ENCODE results near the gene ZNF444.
"Not testable (repeated sequence)": the region's sequence is repeated elsewhere in the genome, so short reads cannot be mapped to it uniquely, and the experiment has no call there.

Gene ZNF444

GRCh38 chr19:56146904-56147303 lies 5.8 kb downstream of the ZNF444 start:
- Histone ChIP-seq H3F3A (ENCODE audit: low read depth) (peaks cover 3% of the 10 kb centered on the region; the same call in 1 of the 2 replicates), H3K4me2 (ENCODE audit: low read depth, low read length, poor library complexity, severe bottlenecking) (no peak overlapping the region), H3K36me3 (ENCODE audit: insufficient read depth, low read length) (peaks cover 7% of the 10 kb centered on the region; the same call in 1 of the 2 replicates), H4K20me1 (ENCODE audit: insufficient read depth, low read length, poor library complexity, severe bottlenecking) (peaks cover 34% of the 10 kb centered on the region), H3K9me2 (replicated peaks; ENCODE audit: low read depth, low read length) (no peaks in the 10 kb centered on the region), H3K4me1 (ENCODE audit: insufficient read depth, low read length, poor library complexity, severe bottlenecking) (peaks cover 31% of the 10 kb centered on the region), H3K79me2 (ENCODE audit: insufficient read depth, low read length) (peaks cover 52% of the 10 kb centered on the region), H2AFZ (ENCODE audit: low read length) (no peak overlapping the region), H3K4me3 (ENCODE audit: low read length, poor library complexity, severe bottlenecking) (no peak overlapping the region), H3K9ac (ENCODE audit: low read depth, low read length, poor library complexity, severe bottlenecking) (no peak overlapping the region), H3K9me3 (ENCODE audit: insufficient read depth, low read depth, low read length) (no peaks in the 10 kb centered on the region), H3K27me3 (ENCODE audit: insufficient read depth, low read length, poor library complexity, severe bottlenecking) (no peaks in the 10 kb centered on the region)
- no peak for TF ChIP-seq CTCF (conservative IDR thresholded peaks at IDR 0.05; ENCODE audit: low read length)
- TF ChIP-seq EZH2phosphoT487 (IDR thresholded peaks at IDR 0.05; ENCODE audit: borderline replicate concordance): no peak

- H2AFZ ChIP-seq (ENCODE audit: low read length): no peak overlapping the region
- no peak overlapping the region for H3K4me2 ChIP-seq (ENCODE audit: low read depth, low read length, poor library complexity, severe bottlenecking)
- H4K20me1 ChIP-seq (ENCODE audit: insufficient read depth, low read length, poor library complexity, severe bottlenecking): peaks cover 32% of the 10 kb centered on the region
- H3K9ac ChIP-seq (ENCODE audit: low read depth, low read length, poor library complexity, severe bottlenecking): no peak overlapping the region
- no peak overlapping the region for H3K4me3 ChIP-seq (ENCODE audit: low read length, poor library complexity, severe bottlenecking)
- H3K36me3 ChIP-seq (ENCODE audit: insufficient read depth, low read length): peaks cover 7% of the 10 kb centered on the region; the same call in 1 of the 2 replicates
- peaks cover 48% of the 10 kb centered on the region for H3K79me2 ChIP-seq (ENCODE audit: insufficient read depth, low read length)
- H3K4me1 ChIP-seq (ENCODE audit: insufficient read depth, low read length, poor library complexity, severe bottlenecking): peaks cover 27% of the 10 kb centered on the region
- peaks cover 3% of the 10 kb centered on the region; the same call in 1 of the 2 replicates for H3F3A ChIP-seq (ENCODE audit: low read depth)
- no peaks in the 10 kb centered on the region for H3K27me3 ChIP-seq (ENCODE audit: insufficient read depth, low read length, poor library complexity, severe bottlenecking)
- H3K9me2 ChIP-seq (replicated peaks; ENCODE audit: low read depth, low read length): no peaks in the 10 kb centered on the region
- H3K9me3 ChIP-seq (ENCODE audit: insufficient read depth, low read depth, low read length): no peaks in the 10 kb centered on the region
- TF ChIP-seq EZH2phosphoT487 (IDR thresholded peaks at IDR 0.05; ENCODE audit: borderline replicate concordance) (no peak), CTCF (conservative IDR thresholded peaks at IDR 0.05; ENCODE audit: low read length) (no peak)
Measured at GRCh38 chr19:56147307-56147706, 6.2 kb downstream of the ZNF444 start.

GRCh38 chr19:56148096-56148495 lies 7.0 kb downstream of the ZNF444 start:
- no peaks in the 10 kb centered on the region for H3K9me3 ChIP-seq (ENCODE audit: insufficient read depth, low read depth, low read length)
- no peaks in the 10 kb centered on the region for H3K27me3 ChIP-seq (ENCODE audit: insufficient read depth, low read length, poor library complexity, severe bottlenecking)
- H3K4me3 ChIP-seq (ENCODE audit: low read length, poor library complexity, severe bottlenecking): no peak overlapping the region
- H3K9ac ChIP-seq (ENCODE audit: low read depth, low read length, poor library complexity, severe bottlenecking): no peak overlapping the region
- H3K9me2 ChIP-seq (replicated peaks; ENCODE audit: low read depth, low read length): no peaks in the 10 kb centered on the region
- TF ChIP-seq EZH2phosphoT487 (IDR thresholded peaks at IDR 0.05; ENCODE audit: borderline replicate concordance) (no peak), CTCF (conservative IDR thresholded peaks at IDR 0.05; ENCODE audit: low read length) (no peak)
- H3K4me1 ChIP-seq (ENCODE audit: insufficient read depth, low read length, poor library complexity, severe bottlenecking): peaks cover 19% of the 10 kb centered on the region
- peaks cover 7% of the 10 kb centered on the region; the same call in 1 of the 2 replicates for H3K36me3 ChIP-seq (ENCODE audit: insufficient read depth, low read length)
- peaks cover 34% of the 10 kb centered on the region for H4K20me1 ChIP-seq (ENCODE audit: insufficient read depth, low read length, poor library complexity, severe bottlenecking)
- no peak overlapping the region for H3K4me2 ChIP-seq (ENCODE audit: low read depth, low read length, poor library complexity, severe bottlenecking)
- no peak overlapping the region for H2AFZ ChIP-seq (ENCODE audit: low read length)
- H3K79me2 ChIP-seq (ENCODE audit: insufficient read depth, low read length): peaks cover 44% of the 10 kb centered on the region
- peaks cover 3% of the 10 kb centered on the region; the same call in 1 of the 2 replicates for H3F3A ChIP-seq (ENCODE audit: low read depth)

- H3K79me2 ChIP-seq (ENCODE audit: insufficient read depth, low read length): peaks cover 36% of the 10 kb centered on the region; the same call in 1 of the 2 replicates
- not testable (repeated sequence) for H3K4me3 ChIP-seq (ENCODE audit: low read length, poor library complexity, severe bottlenecking); H3K9me3 ChIP-seq (ENCODE audit: insufficient read depth, low read depth, low read length); H2AFZ ChIP-seq (ENCODE audit: low read length); H3K9ac ChIP-seq (ENCODE audit: low read depth, low read length, poor library complexity, severe bottlenecking); H3K4me2 ChIP-seq (ENCODE audit: low read depth, low read length, poor library complexity, severe bottlenecking); H3K4me1 ChIP-seq (ENCODE audit: insufficient read depth, low read length, poor library complexity, severe bottlenecking); H3K9me2 ChIP-seq (replicated peaks; ENCODE audit: low read depth, low read length); H3K27me3 ChIP-seq (ENCODE audit: insufficient read depth, low read length, poor library complexity, severe bottlenecking); H3F3A ChIP-seq (ENCODE audit: low read depth)
- peaks cover 10% of the 10 kb centered on the region; the same call in 1 of the 2 replicates for H3K36me3 ChIP-seq (ENCODE audit: insufficient read depth, low read length)
- peaks cover 31% of the 10 kb centered on the region for H4K20me1 ChIP-seq (ENCODE audit: insufficient read depth, low read length, poor library complexity, severe bottlenecking)
Measured at GRCh38 chr19:56148955-56149655, 8.0 kb downstream of the ZNF444 start.
